ENCODE data around the gene LAMC3.

GRCh38 chr9:131033269-131034224 is 24.6 kb downstream of the LAMC3 start:
- TF ChIP-seq, protein P1, sequence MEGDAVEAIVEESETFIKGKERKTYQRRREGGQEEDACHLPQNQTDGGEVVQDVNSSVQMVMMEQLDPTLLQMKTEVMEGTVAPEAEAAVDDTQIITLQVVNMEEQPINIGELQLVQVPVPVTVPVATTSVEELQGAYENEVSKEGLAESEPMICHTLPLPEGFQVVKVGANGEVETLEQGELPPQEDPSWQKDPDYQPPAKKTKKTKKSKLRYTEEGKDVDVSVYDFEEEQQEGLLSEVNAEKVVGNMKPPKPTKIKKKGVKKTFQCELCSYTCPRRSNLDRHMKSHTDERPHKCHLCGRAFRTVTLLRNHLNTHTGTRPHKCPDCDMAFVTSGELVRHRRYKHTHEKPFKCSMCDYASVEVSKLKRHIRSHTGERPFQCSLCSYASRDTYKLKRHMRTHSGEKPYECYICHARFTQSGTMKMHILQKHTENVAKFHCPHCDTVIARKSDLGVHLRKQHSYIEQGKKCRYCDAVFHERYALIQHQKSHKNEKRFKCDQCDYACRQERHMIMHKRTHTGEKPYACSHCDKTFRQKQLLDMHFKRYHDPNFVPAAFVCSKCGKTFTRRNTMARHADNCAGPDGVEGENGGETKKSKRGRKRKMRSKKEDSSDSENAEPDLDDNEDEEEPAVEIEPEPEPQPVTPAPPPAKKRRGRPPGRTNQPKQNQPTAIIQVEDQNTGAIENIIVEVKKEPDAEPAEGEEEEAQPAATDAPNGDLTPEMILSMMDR (IDR thresholded peaks at IDR 0.05), result no peak
- TF ChIP-seq POLR2A (IDR thresholded peaks at IDR 0.05) (no peak), POLR2AphosphoS5 (IDR thresholded peaks at IDR 0.05) (no peak)

All from stomach (tissue), 4 donors.